ENCODE results near the gene CEP41.
A peak's percentile ranks its signal among the peaks of the same experiment; 100 is the strongest.

Gene CEP41

GRCh38 chr7:130346941-130347340, 93.9 kb downstream of the CEP41 start:
- DNase-seq: no peak

GRCh38 chr7:130346177-130346905, 94.5 kb downstream of the CEP41 start:
- DNase-seq: no peak

- no peak for DNase-seq
Observed at GRCh38 chr7:130345725-130346124, 95.1 kb downstream of the CEP41 start.

GRCh38 chr7:130345136-130345535, 95.7 kb downstream of the CEP41 start:
- DNase-seq: peak; percentile 97

- DNase-seq: no peak
Observed at GRCh38 chr7:130344271-130344866, 96.4 kb downstream of the CEP41 start, which contains the start of gene CPA5. CPA5 (plus strand) TSS chr7:130344816; CDS start chr7:130346486, 1,670 bp downstream.
